ENCODE results near the gene ARIH2.
A peak's percentile ranks its signal among the peaks of the same experiment; 100 is the strongest.

ARIH2 gene

DNA sequence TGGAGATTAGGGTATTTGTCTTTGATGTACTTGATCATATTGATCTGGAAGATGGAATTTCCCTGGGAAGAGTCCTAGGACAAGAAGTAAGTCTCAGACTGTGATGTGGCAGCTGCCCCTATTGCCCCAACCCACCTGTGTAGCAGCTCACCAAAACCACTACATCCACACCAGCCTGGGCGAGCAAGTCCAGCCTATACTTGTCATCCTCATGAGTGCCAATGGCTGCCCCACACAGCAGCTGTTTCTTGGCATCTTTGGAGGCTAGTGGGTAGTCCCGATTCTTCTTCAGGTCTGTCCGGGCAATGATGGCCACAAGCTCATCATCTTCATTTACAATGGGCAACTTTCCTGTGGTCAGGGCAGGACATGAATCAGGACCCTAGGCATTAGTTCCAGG, 107.9 kb downstream of the ARIH2 start:
- peaks cover 12% of the 10 kb centered on the region for H3K4me1 ChIP-seq (ENCODE audit: control insufficient read depth, insufficient read depth, low read length)
- H3K9ac ChIP-seq (ENCODE audit: low read depth, low read length): no peak overlapping the region
- peaks cover 47% of the 10 kb centered on the region for H3K36me3 ChIP-seq (ENCODE audit: control insufficient read depth, insufficient read depth, low read length)
- no peaks in the 10 kb centered on the region for H3K9me3 ChIP-seq (ENCODE audit: control insufficient read depth, insufficient read depth, low read length)
- H3K4me3 ChIP-seq (ENCODE audit: low read depth, low read length): no peak overlapping the region
- H3K27me3 ChIP-seq (ENCODE audit: control insufficient read depth, insufficient read depth, low read length): no peaks in the 10 kb centered on the region

DNA sequence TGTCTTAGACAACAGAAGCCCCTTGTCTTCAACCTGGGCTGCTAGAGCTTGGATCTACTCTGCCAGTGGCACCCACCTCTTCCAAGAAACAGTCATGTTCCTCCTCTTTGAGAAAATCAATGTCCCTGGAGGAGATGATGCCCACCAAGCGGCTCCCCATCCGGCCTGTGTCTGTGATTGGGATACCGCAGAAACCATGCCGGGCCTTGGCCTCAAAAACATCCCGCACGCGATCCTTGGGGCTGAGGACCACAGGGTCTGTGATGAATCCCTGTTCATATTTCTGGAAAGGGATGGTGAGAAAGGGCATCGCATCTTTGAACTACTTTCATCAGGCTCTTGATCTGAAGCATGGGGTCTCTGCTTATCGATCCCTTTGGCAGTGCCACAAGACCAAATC, 109.0 kb downstream of the ARIH2 start:
- peaks cover 56% of the 10 kb centered on the region for H3K36me3 ChIP-seq (ENCODE audit: control insufficient read depth, insufficient read depth, low read length)
- no peak overlapping the region for H3K4me3 ChIP-seq (ENCODE audit: low read depth, low read length)
- no peaks in the 10 kb centered on the region for H3K27me3 ChIP-seq (ENCODE audit: control insufficient read depth, insufficient read depth, low read length)
- peaks cover 12% of the 10 kb centered on the region for H3K4me1 ChIP-seq (ENCODE audit: control insufficient read depth, insufficient read depth, low read length)
- H3K9me3 ChIP-seq (ENCODE audit: control insufficient read depth, insufficient read depth, low read length): no peaks in the 10 kb centered on the region
- H3K9ac ChIP-seq (ENCODE audit: low read depth, low read length): no peak overlapping the region

DNA sequence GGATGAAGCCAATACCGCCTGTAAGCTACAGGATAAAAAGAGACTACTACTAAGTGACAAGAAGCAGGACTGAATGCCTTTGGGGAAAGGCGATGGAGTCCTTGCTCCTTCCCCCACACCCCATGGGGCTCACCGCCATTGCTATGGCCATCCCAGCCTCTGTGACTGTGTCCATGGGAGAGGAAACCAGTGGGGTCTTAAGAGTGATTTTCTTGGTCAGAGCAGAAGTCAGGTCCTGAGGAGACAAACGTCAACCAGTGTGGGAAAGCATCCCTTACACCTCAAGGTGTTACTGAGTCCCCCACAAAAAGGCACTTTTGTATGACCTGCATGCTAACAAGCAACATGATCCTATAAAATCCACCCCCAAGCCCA, 109.6 kb downstream of the ARIH2 start:
- Histone ChIP-seq H3K27me3 (ENCODE audit: control insufficient read depth, insufficient read depth, low read length) (no peaks in the 10 kb centered on the region), H3K36me3 (ENCODE audit: control insufficient read depth, insufficient read depth, low read length) (peaks cover 63% of the 10 kb centered on the region), H3K9ac (ENCODE audit: low read depth, low read length) (peak overlapping the region; percentile 82), H3K4me3 (ENCODE audit: low read depth, low read length) (peak overlapping the region; percentile 98), H3K9me3 (ENCODE audit: control insufficient read depth, insufficient read depth, low read length) (no peaks in the 10 kb centered on the region), H3K4me1 (ENCODE audit: control insufficient read depth, insufficient read depth, low read length) (peaks cover 7% of the 10 kb centered on the region)

DNA sequence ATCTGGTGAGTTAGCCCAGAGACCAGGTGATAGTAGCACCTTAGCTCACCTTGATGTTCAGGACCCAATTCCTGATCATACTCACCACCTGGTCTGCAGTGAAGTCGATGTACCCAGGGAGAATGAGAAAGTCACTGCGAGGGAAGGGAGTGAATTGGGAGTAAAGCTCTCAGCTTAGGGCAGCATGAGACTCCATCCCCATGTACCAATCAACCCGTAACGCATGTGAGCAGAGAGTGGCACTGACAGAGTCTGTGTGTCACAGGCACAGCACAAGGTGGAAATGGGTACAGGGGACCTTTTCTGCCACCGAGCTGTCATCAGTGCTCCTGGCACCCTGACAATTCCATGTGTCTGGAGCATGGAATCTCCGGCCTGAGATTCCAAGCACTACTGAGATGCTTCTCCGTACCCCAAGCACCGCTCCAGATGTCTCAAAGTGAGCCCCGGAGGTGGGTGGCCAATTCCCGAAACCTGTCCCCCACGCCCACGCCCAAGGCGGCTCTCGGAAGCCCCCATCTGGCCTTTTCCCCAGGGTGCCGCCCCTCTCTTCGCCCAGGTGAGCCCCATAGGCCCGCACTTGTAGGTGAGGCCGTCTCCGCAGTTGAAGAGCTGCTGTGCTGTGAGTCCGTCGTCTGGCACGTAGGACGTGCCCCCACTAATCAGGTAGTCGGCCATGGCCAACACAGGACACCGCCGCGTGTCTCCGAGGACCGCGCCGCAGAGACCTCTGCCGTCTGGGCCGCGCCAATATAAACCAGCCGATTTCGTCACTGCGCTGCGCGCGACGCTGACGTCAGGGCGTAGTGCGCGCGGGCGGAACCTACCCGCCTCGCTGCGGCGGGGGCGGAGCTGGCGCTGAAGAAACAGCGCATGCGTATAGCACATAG, 110.3 kb downstream of the ARIH2 start, which contains the start of gene IMPDH2:
IMPDH2 (minus strand) TSS at position 726 of the 890 bp plus-strand sequence; CDS start at position 678, 48 bp downstream.
- Histone ChIP-seq H3K4me3 (ENCODE audit: low read depth, low read length) (peak within 1 kb of the TSS; percentile 98), H3K36me3 (ENCODE audit: control insufficient read depth, insufficient read depth, low read length) (peaks cover 62% of the 10 kb centered on the region), H3K9ac (ENCODE audit: low read depth, low read length) (peak within 1 kb of the TSS; percentile 82), H3K27me3 (ENCODE audit: control insufficient read depth, insufficient read depth, low read length) (no peaks in the 10 kb centered on the region), H3K4me1 (ENCODE audit: control insufficient read depth, insufficient read depth, low read length) (peaks cover 7% of the 10 kb centered on the region), H3K9me3 (ENCODE audit: control insufficient read depth, insufficient read depth, low read length) (no peaks in the 10 kb centered on the region)

DNA sequence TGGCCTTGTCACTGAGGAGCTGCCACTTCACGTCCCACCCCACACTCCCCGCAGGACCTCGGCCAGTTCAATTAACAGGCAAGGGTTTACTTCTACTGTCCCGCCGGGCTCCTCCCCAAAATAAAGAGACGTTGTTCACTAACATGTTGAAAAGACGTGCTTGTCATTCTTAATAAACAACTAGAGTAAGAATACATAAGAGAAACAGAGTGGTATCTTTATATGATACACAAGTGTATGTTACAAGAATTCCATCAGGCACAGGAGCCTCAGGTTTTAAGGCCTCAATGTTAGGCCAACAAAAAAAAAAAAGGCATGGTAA, 110.9 kb downstream of the ARIH2 start:
- peaks cover 58% of the 10 kb centered on the region for H3K36me3 ChIP-seq (ENCODE audit: control insufficient read depth, insufficient read depth, low read length)
- peak overlapping the region; percentile 98 for H3K4me3 ChIP-seq (ENCODE audit: low read depth, low read length)
- no peaks in the 10 kb centered on the region for H3K27me3 ChIP-seq (ENCODE audit: control insufficient read depth, insufficient read depth, low read length)
- no peak overlapping the region for H3K9ac ChIP-seq (ENCODE audit: low read depth, low read length)
- H3K9me3 ChIP-seq (ENCODE audit: control insufficient read depth, insufficient read depth, low read length): no peaks in the 10 kb centered on the region
- H3K4me1 ChIP-seq (ENCODE audit: control insufficient read depth, insufficient read depth, low read length): peaks cover 7% of the 10 kb centered on the region

DNA sequence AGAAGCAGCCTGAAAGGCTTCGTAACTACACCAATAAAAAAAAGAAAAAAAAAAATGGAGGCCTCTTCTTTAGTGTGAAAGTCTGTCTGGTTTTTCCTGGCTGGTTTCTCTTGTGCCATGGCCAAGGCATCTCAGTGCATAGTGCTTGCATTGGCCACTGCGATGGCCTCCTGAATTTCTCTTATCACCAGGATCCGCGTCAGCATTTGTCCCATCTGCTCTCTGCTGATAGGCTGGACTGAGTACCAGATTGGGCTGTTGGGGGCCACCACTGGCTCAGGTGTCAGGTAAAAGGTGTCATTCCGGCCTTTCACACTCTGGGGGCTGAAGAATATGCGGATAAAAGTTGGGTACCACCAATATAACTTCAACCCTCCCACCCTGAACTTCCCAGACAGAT, 111.7 kb downstream of the ARIH2 start:
- H3K4me1 ChIP-seq (ENCODE audit: control insufficient read depth, insufficient read depth, low read length): peaks cover 7% of the 10 kb centered on the region
- H3K27me3 ChIP-seq (ENCODE audit: control insufficient read depth, insufficient read depth, low read length): no peaks in the 10 kb centered on the region
- H3K4me3 ChIP-seq (ENCODE audit: low read depth, low read length): no peak overlapping the region
- no peak overlapping the region for H3K9ac ChIP-seq (ENCODE audit: low read depth, low read length)
- peaks cover 50% of the 10 kb centered on the region for H3K36me3 ChIP-seq (ENCODE audit: control insufficient read depth, insufficient read depth, low read length)
- H3K9me3 ChIP-seq (ENCODE audit: control insufficient read depth, insufficient read depth, low read length): no peaks in the 10 kb centered on the region

DNA sequence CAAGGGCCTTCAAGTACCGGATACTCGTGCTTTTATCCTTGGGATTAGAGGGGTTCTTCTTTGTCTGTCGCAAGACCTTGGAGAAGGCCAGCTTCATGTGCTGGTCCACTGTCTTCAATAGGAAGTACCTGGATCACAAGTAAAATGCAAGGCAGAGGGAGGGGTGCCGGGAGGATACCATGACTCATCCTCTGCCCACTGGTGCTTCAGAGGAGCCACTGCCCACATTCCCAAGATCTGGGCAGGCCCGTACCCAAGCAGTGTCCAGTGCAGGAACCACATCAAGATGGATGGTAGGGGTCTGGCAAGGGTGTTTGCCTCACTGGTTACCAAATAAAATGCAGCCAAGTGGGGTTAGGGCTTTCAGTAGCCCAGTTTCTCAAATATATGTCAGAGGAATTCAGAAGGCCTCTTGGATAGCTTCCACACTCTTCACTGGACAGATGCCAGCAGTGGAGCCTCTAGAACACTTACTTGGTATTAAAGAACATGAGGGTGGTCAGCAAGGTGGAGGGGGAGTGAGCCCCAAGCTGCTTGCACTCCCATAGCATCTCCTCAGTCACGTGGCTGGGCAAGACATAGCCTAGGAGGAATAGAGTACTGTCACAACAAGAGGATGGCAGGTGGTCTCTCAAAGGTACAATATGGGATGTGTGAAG, 114.1 kb downstream of the ARIH2 start:
- no peaks in the 10 kb centered on the region for H3K27me3 ChIP-seq (ENCODE audit: control insufficient read depth, insufficient read depth, low read length)
- H3K4me1 ChIP-seq (ENCODE audit: control insufficient read depth, insufficient read depth, low read length): peaks cover 7% of the 10 kb centered on the region
- no peak overlapping the region for H3K9ac ChIP-seq (ENCODE audit: low read depth, low read length)
- H3K36me3 ChIP-seq (ENCODE audit: control insufficient read depth, insufficient read depth, low read length): peaks cover 32% of the 10 kb centered on the region
- no peak overlapping the region for H3K4me3 ChIP-seq (ENCODE audit: low read depth, low read length)
- H3K9me3 ChIP-seq (ENCODE audit: control insufficient read depth, insufficient read depth, low read length): no peaks in the 10 kb centered on the region

DNA sequence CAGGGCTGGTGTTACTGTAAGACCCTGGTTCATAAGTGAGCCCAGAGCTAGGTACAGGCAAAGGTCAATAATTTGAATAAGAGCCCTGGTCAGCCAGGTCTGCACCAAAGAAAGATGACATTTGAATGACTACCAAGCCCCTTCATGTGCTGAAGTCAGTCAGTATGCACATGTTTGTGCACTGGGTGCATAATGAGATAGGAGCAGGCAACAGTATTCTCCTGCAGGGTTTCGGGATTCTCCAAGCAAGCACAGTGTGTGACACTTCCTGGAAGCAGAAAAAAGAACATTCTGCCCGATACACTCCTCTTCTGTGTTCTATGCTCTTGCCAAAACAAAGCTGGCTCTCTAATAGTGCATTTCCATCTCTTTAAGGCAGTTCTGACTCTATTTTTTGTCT, 116.0 kb downstream of the ARIH2 start:
- Histone ChIP-seq H3K36me3 (ENCODE audit: control insufficient read depth, insufficient read depth, low read length) (peaks cover 40% of the 10 kb centered on the region), H3K9ac (ENCODE audit: low read depth, low read length) (no peak overlapping the region), H3K9me3 (ENCODE audit: control insufficient read depth, insufficient read depth, low read length) (no peaks in the 10 kb centered on the region), H3K27me3 (ENCODE audit: control insufficient read depth, insufficient read depth, low read length) (no peaks in the 10 kb centered on the region), H3K4me3 (ENCODE audit: low read depth, low read length) (no peak overlapping the region), H3K4me1 (ENCODE audit: control insufficient read depth, insufficient read depth, low read length) (no peaks in the 10 kb centered on the region)

DNA sequence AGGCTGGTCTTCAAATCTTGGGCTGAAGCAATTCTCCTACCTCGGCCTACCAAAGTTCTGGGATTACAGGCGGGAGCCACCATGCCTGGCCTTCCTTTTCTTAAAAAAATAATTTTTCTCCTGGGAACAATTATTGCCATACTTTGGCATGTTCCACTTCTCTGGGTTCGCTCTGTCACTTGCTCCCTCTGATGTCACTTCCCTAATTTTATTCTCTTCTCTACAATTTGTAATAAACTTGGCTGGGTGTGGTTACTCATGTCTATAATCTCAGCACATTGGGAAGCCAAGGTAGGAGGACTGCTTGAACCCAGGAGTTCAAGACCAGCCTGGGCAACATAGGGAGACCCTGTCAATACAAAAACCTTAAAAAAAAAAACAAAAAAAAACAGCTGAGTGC, 116.6 kb downstream of the ARIH2 start:
- H3K4me3 ChIP-seq (ENCODE audit: low read depth, low read length): no peak overlapping the region

More for the DNA sequence above, 116.6 kb downstream of the ARIH2 start:
- Histone ChIP-seq H3K9me3 (ENCODE audit: control insufficient read depth, insufficient read depth, low read length) (no peaks in the 10 kb centered on the region), H3K27me3 (ENCODE audit: control insufficient read depth, insufficient read depth, low read length) (no peaks in the 10 kb centered on the region), H3K9ac (ENCODE audit: low read depth, low read length) (no peak overlapping the region), H3K4me1 (ENCODE audit: control insufficient read depth, insufficient read depth, low read length) (no peaks in the 10 kb centered on the region), H3K36me3 (ENCODE audit: control insufficient read depth, insufficient read depth, low read length) (peaks cover 36% of the 10 kb centered on the region)

All from iPS-15b (cell line).